Lung (tissue), 12 donors: ENCODE data around the gene VPS16. TPM values are rescaled to one million over a fixed set of nuclear protein-coding genes. Genes with fewer than 3 reads are reported as not detected.

Source experiments
- ATAC-seq: fragments of 200-7000 bp; cut with Tn5 transposase; one replicate; pipeline ENCODE4 v1.9.1; 2020; ENCODE audit warnings: moderate number of reproducible peaks; ENCODE audit not compliant: insufficient read depth, low FRiP score
- DNase-seq, 3 donors: peaks; one replicate each; pipeline ENCODE4 v3.0.0-alpha.2; 2013 to 2017
- H3K27ac ChIP-seq, 2 donors: one replicate each; pipeline ENCODE4 v1.5.1; 2013; ENCODE audit warnings: mild to moderate bottlenecking in 2 of 2, moderate library complexity in 2 of 2, control low read depth in 1 of 2, inconsistent platforms in 1 of 2, low read depth in 1 of 2, low read length in 1 of 2
- H3K27me3 ChIP-seq, 3 donors: one replicate each; pipeline ENCODE4 v1.5.1; 2013; ENCODE audit warnings: low read length in 2 of 3; ENCODE audit not compliant: control insufficient read depth in 3 of 3, insufficient read depth in 3 of 3
- H3K36me3 ChIP-seq, 4 donors: one replicate each; pipeline ENCODE4 v1.5.1; 2013; ENCODE audit warnings: low read length in 4 of 4, mild to moderate bottlenecking in 1 of 4, moderate library complexity in 1 of 4; ENCODE audit not compliant: control insufficient read depth in 4 of 4, insufficient read depth in 4 of 4
- H3K4me1 ChIP-seq, 5 donors: one replicate each; pipeline ENCODE4 v1.5.1; 2013; ENCODE audit warnings: low read length in 5 of 5, mild to moderate bottlenecking in 2 of 5, moderate library complexity in 1 of 5; ENCODE audit not compliant: control insufficient read depth in 5 of 5, insufficient read depth in 5 of 5
- H3K4me3 ChIP-seq: one replicate; pipeline ENCODE4 v1.5.1; 2013; ENCODE audit warnings: mild to moderate bottlenecking, control low read depth, moderate library complexity
- H3K9ac ChIP-seq, 2 donors: one replicate each; pipeline ENCODE4 v1.5.1; 2013; ENCODE audit warnings: low read length in 2 of 2, control low read depth in 1 of 2; ENCODE audit not compliant: insufficient read depth in 1 of 2
- H3K9me3 ChIP-seq, 4 donors: one replicate each; pipeline ENCODE4 v1.5.1; 2013; ENCODE audit warnings: low read length in 3 of 4, mild to moderate bottlenecking in 1 of 4, moderate library complexity in 1 of 4; ENCODE audit not compliant: control insufficient read depth in 4 of 4, insufficient read depth in 3 of 4
- WGBS, 2 donors: extraction: QIAGEN DNeasy Blood & Tissue Kit; methylation state at CpG; one replicate each; pipeline ENCODE4 v1.1.7; 2013; 5-methylcytosine and 5-hydroxymethylcytosine counted together
- polyA plus RNA-seq, 2 donors: library from polyadenylated mRNA; stranded (reverse); fragments of 200-250 nt; gene quantifications; one replicate each; pipeline ENCODE4 v1.2.1, GENCODE V29; 2013
- total RNA-seq, 2 donors: library from RNA; depleted of rRNA in 1 of 2; stranded (reverse); fragments of >200 nt in 1 of 2; gene quantifications; one replicate each; pipeline ENCODE4 v1.2.1, GENCODE V29; 2014 to 2021
- TF ChIP-seq, protein P1 (sequence below): IDR thresholded peaks from 2 replicates; pipeline ENCODE4 v1.5.1; 2012; ENCODE audit warnings: mild to moderate bottlenecking; ENCODE audit errors: control extremely low read depth, extremely low read depth
- donor health status: control.
- donor health status: control.
- donor health status: Bipolar disorder and iron deficiency.
- donor health status: healthy.
- donor health status: DM: yes; HTN: yes; CAD: no.

The VPS16 gene
- total and polyA plus RNA-seq, 4 donors, result 26.1 to 53.4 (median 42.5) TPM

DNA sequence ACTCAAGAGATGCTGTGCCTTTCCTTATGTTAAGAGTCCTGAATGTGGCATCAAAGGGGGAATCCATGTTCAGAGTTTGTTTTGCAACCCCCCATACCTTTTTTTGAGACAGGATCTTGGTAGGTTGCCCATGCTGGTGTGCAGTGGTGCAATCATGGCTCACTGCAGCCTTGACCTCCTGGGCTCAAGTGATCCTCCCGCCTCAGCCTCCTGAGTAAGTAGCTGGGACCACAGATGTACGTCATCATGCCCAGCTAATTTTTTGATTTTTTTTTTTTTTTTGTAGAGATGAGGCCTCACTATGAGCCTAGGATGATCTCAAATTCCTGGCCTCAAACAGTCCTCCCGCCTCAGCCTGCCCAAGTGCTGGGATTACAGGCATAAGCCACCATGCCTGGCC lies 49.3 kb downstream of the VPS16 start:
- no peaks in the 10 kb centered on the region for H3K36me3 ChIP-seq
- TF ChIP-seq, protein P1, sequence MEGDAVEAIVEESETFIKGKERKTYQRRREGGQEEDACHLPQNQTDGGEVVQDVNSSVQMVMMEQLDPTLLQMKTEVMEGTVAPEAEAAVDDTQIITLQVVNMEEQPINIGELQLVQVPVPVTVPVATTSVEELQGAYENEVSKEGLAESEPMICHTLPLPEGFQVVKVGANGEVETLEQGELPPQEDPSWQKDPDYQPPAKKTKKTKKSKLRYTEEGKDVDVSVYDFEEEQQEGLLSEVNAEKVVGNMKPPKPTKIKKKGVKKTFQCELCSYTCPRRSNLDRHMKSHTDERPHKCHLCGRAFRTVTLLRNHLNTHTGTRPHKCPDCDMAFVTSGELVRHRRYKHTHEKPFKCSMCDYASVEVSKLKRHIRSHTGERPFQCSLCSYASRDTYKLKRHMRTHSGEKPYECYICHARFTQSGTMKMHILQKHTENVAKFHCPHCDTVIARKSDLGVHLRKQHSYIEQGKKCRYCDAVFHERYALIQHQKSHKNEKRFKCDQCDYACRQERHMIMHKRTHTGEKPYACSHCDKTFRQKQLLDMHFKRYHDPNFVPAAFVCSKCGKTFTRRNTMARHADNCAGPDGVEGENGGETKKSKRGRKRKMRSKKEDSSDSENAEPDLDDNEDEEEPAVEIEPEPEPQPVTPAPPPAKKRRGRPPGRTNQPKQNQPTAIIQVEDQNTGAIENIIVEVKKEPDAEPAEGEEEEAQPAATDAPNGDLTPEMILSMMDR, result no peak
- 93 to 98% methylated on average over 3 of the region's 3 CpGs for WGBS, 2 donors

DNA sequence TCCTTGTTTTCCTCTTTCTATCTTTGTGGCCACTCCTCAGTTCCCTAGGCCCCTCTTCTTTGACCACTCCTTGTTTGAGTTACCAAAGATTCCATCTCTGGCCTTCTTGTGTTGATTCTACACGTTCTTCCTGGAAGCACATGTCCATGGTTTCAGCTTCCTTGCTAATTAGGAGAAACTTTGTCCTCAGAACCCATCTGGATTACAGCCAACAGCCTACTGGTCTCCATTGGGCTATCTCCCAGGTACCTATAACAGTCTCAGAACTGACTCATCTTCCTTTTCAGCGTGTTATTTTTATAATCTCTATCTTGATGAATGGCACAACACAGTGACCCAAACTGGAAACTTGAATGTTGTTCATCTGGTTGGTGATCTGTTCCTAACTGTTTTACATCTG lies 50.2 kb downstream of the VPS16 start:
- no peak overlapping the region for H3K27ac ChIP-seq
- no peaks in the 10 kb centered on the region for H3K9me3 ChIP-seq
- no peak overlapping the region for H3K9ac ChIP-seq
- TF ChIP-seq, protein P1, result no peak
- no peak overlapping the region for H3K4me3 ChIP-seq
- no peaks in the 10 kb centered on the region for H3K27me3 ChIP-seq
- WGBS, 2 donors, result 44 to 66% methylated on average over 2 of the region's 2 CpGs
- DNase-seq (no peak), ATAC-seq (no peak)
- H3K36me3 ChIP-seq, result no peaks in the 10 kb centered on the region
- peaks cover 0 to 19% (median 0%) of the 10 kb centered on the region in 5 donors for H3K4me1 ChIP-seq

More for the DNA sequence above, 49.3 kb downstream of the VPS16 start:
- no peak overlapping the region for H3K27ac ChIP-seq
- no peaks in the 10 kb centered on the region for H3K27me3 ChIP-seq
- ATAC-seq (no peak), DNase-seq (no peak)
- no peaks in the 10 kb centered on the region for H3K9me3 ChIP-seq
- no peak overlapping the region for H3K9ac ChIP-seq
- no peak overlapping the region for H3K4me3 ChIP-seq
- H3K4me1 ChIP-seq, result peaks cover 0 to 21% (median 0%) of the 10 kb centered on the region in 5 donors

DNA sequence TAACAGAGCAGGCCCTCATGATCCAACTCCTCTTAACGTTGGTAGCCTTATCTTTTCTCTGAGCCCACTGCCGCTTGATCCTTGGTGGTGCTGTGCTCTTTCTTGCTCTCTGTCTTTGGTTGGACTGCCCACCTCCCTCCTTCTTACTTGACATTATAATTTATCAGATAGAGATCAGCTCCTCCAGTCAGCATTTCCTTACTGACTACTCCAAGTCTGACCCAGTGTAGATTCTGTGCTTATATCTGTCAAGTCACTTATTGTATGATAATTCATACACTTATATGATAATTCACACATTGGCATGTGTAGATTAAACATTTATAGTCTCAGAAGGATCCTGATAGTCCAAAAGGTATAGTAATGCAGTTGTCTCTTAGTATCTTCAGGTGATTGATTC lies 50.8 kb downstream of the VPS16 start:
- no peak for ATAC-seq
- no peak overlapping the region for H3K27ac ChIP-seq
- H3K4me3 ChIP-seq, result no peak overlapping the region
- H3K9ac ChIP-seq, result no peak overlapping the region
- H3K4me1 ChIP-seq, result peaks cover 0 to 19% (median 0%) of the 10 kb centered on the region in 5 donors
- H3K9me3 ChIP-seq, result no peaks in the 10 kb centered on the region
- TF ChIP-seq, protein P1, result no peak
- DNase-seq, result no peak
- no peaks in the 10 kb centered on the region for H3K27me3 ChIP-seq
- H3K36me3 ChIP-seq, result no peaks in the 10 kb centered on the region
- WGBS, 2 donors, result 84 to 87% methylated on average over 2 of the region's 2 CpGs

DNA sequence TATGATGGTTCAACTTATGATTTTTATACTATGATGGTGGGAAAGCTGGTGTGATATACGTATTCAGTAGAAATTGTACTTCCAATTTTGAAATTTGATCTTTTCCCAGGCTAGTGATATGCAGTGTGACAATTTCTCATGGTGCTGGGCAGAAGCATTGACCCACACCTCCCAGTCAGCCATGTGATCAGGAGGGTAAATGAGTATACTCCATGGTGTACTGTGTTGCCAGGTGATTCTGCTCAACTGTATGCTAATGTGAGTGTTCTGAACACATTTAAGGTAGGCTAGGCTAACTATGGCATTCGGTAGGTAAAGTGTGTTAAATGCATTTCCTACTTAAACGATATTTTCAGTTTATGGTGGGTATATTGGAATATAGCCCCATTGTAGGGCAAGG lies 51.8 kb downstream of the VPS16 start:
- no peak overlapping the region for H3K9ac ChIP-seq
- H3K4me1 ChIP-seq, result peaks cover 0 to 19% (median 0%) of the 10 kb centered on the region in 5 donors
- H3K4me3 ChIP-seq, result no peak overlapping the region
- ATAC-seq (no peak), DNase-seq (no peak)
- H3K27ac ChIP-seq, result no peak overlapping the region
- no peaks in the 10 kb centered on the region for H3K9me3 ChIP-seq
- 96% methylated on average over 3 of the region's 3 CpGs for WGBS, 2 donors
- no peaks in the 10 kb centered on the region for H3K36me3 ChIP-seq
- TF ChIP-seq, protein P1, result no peak
- no peaks in the 10 kb centered on the region for H3K27me3 ChIP-seq
